ENCODE measurements around the gene FBLN2. TPM values are rescaled to one million over a fixed set of nuclear protein-coding genes. Genes with fewer than 3 reads are reported as not detected.
A peak's percentile ranks its signal among the peaks of the same experiment; 100 is the strongest.

The FBLN2 gene
- polyA plus RNA-seq, 1 experiment, result 15.5 TPM

- no peak for DNase-seq (ENCODE audit: low read depth, low spot score)
- TF ChIP-seq, protein P1, sequence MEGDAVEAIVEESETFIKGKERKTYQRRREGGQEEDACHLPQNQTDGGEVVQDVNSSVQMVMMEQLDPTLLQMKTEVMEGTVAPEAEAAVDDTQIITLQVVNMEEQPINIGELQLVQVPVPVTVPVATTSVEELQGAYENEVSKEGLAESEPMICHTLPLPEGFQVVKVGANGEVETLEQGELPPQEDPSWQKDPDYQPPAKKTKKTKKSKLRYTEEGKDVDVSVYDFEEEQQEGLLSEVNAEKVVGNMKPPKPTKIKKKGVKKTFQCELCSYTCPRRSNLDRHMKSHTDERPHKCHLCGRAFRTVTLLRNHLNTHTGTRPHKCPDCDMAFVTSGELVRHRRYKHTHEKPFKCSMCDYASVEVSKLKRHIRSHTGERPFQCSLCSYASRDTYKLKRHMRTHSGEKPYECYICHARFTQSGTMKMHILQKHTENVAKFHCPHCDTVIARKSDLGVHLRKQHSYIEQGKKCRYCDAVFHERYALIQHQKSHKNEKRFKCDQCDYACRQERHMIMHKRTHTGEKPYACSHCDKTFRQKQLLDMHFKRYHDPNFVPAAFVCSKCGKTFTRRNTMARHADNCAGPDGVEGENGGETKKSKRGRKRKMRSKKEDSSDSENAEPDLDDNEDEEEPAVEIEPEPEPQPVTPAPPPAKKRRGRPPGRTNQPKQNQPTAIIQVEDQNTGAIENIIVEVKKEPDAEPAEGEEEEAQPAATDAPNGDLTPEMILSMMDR (IDR thresholded peaks at IDR 0.05; ENCODE audit: low read depth, low read length), result no peak
- Histone ChIP-seq H3K9me3 (ENCODE audit: control insufficient read depth, insufficient read depth, low read length) (no peaks in the 10 kb centered on the region), H3K27ac (ENCODE audit: low read depth, low read length) (no peak overlapping the region), H3K4me3 (ENCODE audit: low read depth, low read length) (no peak overlapping the region), H3K27me3 (ENCODE audit: control insufficient read depth, insufficient read depth, low read length) (peaks cover 10% of the 10 kb centered on the region)
- CTCF ChIA-PET, result interaction anchor here (1.2 to 21.5 kb wide), 3 partner anchors 153 to 560 kb away, joined by 3 to 695 read pairs (median 20); no protein-coding TSS in a partner anchor
- POLR2A ChIA-PET, result no interaction called here
Measured at GRCh38 chr3:13652728-13653127, 103.8 kb downstream of the FBLN2 start.

DNA sequence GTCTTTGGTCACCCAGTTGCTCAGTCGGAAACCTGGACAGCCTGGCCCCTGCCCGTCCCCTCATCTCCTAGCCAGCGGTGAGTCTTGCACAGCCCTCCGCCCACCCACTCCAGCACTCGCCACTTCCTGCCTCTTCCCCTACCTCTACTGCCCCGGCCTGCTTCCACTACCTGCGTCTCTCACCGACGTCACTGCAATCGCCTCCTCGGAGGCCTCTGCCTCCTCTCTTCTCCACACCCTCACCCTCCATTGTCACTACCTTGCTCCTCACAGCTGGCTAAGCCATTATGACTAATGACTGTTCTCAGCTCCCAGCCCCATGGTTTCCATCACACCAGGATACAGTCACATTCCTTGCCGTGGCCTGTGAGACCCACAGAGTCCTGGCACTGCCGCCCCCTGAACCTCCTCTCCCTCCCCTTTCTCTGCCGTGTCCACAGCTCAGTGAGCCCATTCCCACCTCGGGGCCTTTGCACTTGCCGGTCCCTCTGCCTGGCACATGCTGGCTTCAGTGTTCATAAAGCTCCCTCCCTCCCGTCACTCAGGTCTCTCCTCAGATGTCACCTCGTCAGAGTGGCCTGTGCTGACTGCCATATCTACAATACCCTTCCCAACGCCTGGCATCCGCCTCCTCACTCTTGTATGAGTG lies 104.8 kb downstream of the FBLN2 start:
- POLR2A ChIA-PET, result no interaction called here
- CTCF ChIA-PET, result interaction anchor here (0.7 to 21.5 kb wide), 3 partner anchors 154 to 185 kb away, joined by 3 to 695 read pairs (median 6); partner anchors contain the start of gene HDAC11
- no peaks in the 10 kb centered on the region for H3K9me3 ChIP-seq (ENCODE audit: control insufficient read depth, insufficient read depth, low read length)
- DNase-seq (ENCODE audit: low read depth, low spot score), result no peak
- no peak overlapping the region for H3K4me3 ChIP-seq (ENCODE audit: low read depth, low read length)
- H3K27me3 ChIP-seq (ENCODE audit: control insufficient read depth, insufficient read depth, low read length), result peaks cover 13% of the 10 kb centered on the region
- TF ChIP-seq, protein P1 (IDR thresholded peaks at IDR 0.05; ENCODE audit: low read depth, low read length), result no peak
- no peak overlapping the region for H3K27ac ChIP-seq (ENCODE audit: low read depth, low read length)

- no peak overlapping the region for H3K27ac ChIP-seq (ENCODE audit: low read depth, low read length)
- TF ChIP-seq, protein P1 (IDR thresholded peaks at IDR 0.05; ENCODE audit: low read depth, low read length), result no peak
- no peak overlapping the region for H3K4me3 ChIP-seq (ENCODE audit: low read depth, low read length)
- DNase-seq (ENCODE audit: low read depth, low spot score), result no peak
- ChIA-PET CTCF (interaction anchor here (0.6 to 21.5 kb wide), 9 partner anchors 10 to 463 kb away, joined by 3 to 695 read pairs (median 4); partner anchors contain the start of gene HDAC11), POLR2A (no interaction called here)
- no peaks in the 10 kb centered on the region for H3K9me3 ChIP-seq (ENCODE audit: control insufficient read depth, insufficient read depth, low read length)
- peaks cover 13% of the 10 kb centered on the region for H3K27me3 ChIP-seq (ENCODE audit: control insufficient read depth, insufficient read depth, low read length)
Measured at GRCh38 chr3:13654330-13655060, 105.6 kb downstream of the FBLN2 start.

DNA sequence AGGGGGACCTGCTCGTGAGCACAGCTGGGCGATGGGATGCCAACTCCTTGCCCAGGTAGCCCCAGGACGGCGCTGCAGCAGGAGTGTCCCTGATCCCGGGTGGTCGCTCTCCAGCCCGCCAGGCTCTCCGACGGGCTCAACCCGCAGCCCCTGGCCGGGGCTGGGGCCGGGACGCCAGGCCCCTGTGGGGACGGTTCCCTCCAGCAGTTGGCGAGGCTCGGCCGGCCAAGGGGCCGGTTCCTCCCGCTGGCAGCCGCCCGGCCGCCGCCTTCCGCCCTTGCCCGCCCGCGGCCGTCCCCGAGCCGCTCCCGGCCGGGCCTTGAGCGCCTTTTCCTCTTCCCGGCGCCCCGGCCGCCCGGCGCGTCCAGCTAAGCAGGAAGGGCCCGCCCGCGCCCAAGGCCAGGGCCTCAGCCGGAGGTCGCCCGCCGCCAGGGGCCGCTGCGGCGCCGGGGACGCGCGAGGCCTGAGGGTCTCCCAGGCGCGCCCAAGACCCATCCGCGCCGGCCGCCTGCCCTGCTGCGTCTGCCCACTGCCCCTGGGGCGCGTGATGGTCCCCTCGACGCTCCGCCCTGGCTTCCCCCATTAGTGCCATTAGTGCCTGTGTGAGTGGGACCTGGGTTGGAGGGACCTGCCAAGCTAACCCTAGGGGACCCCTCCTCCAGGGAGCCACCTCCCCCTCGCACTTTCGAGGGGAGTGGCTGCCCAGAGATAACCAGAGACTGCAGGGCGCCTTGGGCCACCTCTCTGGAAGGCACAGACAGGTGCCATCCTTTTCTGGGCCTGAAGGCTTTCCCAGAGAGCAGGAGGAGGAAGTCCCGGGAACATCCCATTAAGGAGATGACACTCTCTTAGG lies 106.4 kb downstream of the FBLN2 start:
- TF ChIP-seq, protein P1 (IDR thresholded peaks at IDR 0.05; ENCODE audit: low read depth, low read length), result peak; percentile 24; the same call in 1 of the 2 replicates
- DNase-seq (ENCODE audit: low read depth, low spot score), result no peak
- peaks cover 10% of the 10 kb centered on the region for H3K27me3 ChIP-seq (ENCODE audit: control insufficient read depth, insufficient read depth, low read length)
- no peak overlapping the region for H3K27ac ChIP-seq (ENCODE audit: low read depth, low read length)
- ChIA-PET POLR2A (no interaction called here), CTCF (interaction anchor here (0.6 to 21.5 kb wide), 9 partner anchors 11 to 462 kb away, joined by 3 to 695 read pairs (median 4); partner anchors contain the start of gene HDAC11)
- H3K9me3 ChIP-seq (ENCODE audit: control insufficient read depth, insufficient read depth, low read length), result no peaks in the 10 kb centered on the region
- H3K4me3 ChIP-seq (ENCODE audit: low read depth, low read length), result no peak overlapping the region

Data from AG04450 (cell line).